GM12878 (cell line): Measurements from ENCODE around the gene FGF14. TPM values are rescaled to one million over a fixed set of nuclear protein-coding genes. Genes with fewer than 3 reads are reported as not detected.

Experiments used
- ATAC-seq: fragments of 200-7000 bp; cut with Tn5 transposase; 3 replicates; pipeline ENCODE4 v1.9.1; 2020; ENCODE audit warnings: mild to moderate bottlenecking, moderate library complexity
- BruUV-seq: library from RNA; stranded (reverse); fragments of 400-500 nt; replicated peaks from 2 replicates; lab custom pipeline; 2021; lab: Mats Ljungman, UMichigan
- CTCF ChIA-PET: fragments of 300-600 bp; sonication (Branson Sonifier 250); formaldehyde crosslinking; extraction: SDS; loops from one replicate; lab custom pipeline; 2021; ENCODE audit warnings: inconsistent platforms; lab: Yijun Ruan, JAX
- POLR2A ChIA-PET: fragments of 350-600 bp; formaldehyde crosslinking; extraction: SDS; loops from one replicate; lab custom pipeline; 2021; ENCODE audit warnings: inconsistent platforms; lab: Charles Lee
- RAD21 ChIA-PET: fragments of 300-600 bp; sonication (Branson Sonifier 250); formaldehyde crosslinking; loops from one replicate; lab custom pipeline; 2023; ENCODE audit warnings: antibody characterized with exemption; ENCODE audit not compliant: unreplicated experiment; lab: Charles Lee
- SMC1A ChIA-PET: fragments of 300-600 bp; sonication (Branson Sonifier 250); formaldehyde crosslinking; loops from one replicate; lab custom pipeline; 2023; ENCODE audit not compliant: unreplicated experiment, uncharacterized antibody; lab: Charles Lee
- DNase-seq: peaks from one replicate; pipeline ENCODE4 v3.0.0-alpha.2; 2011; ENCODE audit warnings: low read depth, low spot score
- FAIRE-seq: peaks from 3 replicates; lab custom pipeline; 2011; peaks lifted over from hg19 to GRCh38; lab: Jason Lieb, UNC
- H2AFZ ChIP-seq: 2 replicates; pipeline ENCODE4 v1.6.0; 2011; ENCODE audit warnings: low read depth, low read length, control low read depth; ENCODE audit not compliant: control insufficient read depth
- H3K27ac ChIP-seq: 2 replicates; pipeline ENCODE4 v1.5.1; 2011; ENCODE audit warnings: control low read depth; ENCODE audit not compliant: control insufficient read depth, insufficient read depth
- H3K27me3 ChIP-seq, 2 experiments: replicated peaks in 1 of 2; 2 replicates each; pipeline versions ENCODE4 v1.6.0 to v1.6.1; 2011; ENCODE audit warnings: low read length in 1 of 2; ENCODE audit not compliant: control insufficient read depth in 2 of 2, insufficient read depth in 2 of 2
- H3K36me3 ChIP-seq, 2 experiments: 2 replicates each; pipeline ENCODE4 v1.5.1; 2011; ENCODE audit warnings: low read length in 1 of 2; ENCODE audit not compliant: control insufficient read depth in 2 of 2, insufficient read depth in 2 of 2
- H3K4me1 ChIP-seq: 2 replicates; pipeline ENCODE4 v1.6.1; 2011; ENCODE audit warnings: mild to moderate bottlenecking, low read length, moderate library complexity, mixed read lengths; ENCODE audit not compliant: control insufficient read depth, insufficient read depth
- H3K4me2 ChIP-seq: 2 replicates; pipeline ENCODE4 v1.6.0; 2011; ENCODE audit warnings: control low read depth; ENCODE audit not compliant: control insufficient read depth, insufficient read depth
- H3K4me3 ChIP-seq: fragments of 200-600 bp; sonication (generic); 2 replicates; pipeline ENCODE4 v1.5.1; 2016
- H3K79me2 ChIP-seq: 2 replicates; pipeline ENCODE4 v1.6.0; 2011; ENCODE audit warnings: low read length; ENCODE audit not compliant: control insufficient read depth, insufficient read depth
- H3K9ac ChIP-seq: 2 replicates; pipeline ENCODE4 v1.8.0; 2011; ENCODE audit warnings: low read length, control low read depth, mixed read lengths; ENCODE audit not compliant: control insufficient read depth, insufficient read depth
- H3K9me3 ChIP-seq: replicated peaks from 3 replicates; pipeline ENCODE4 v1.5.1; 2011; ENCODE audit warnings: mild to moderate bottlenecking, low read length; ENCODE audit not compliant: control insufficient read depth, insufficient read depth
- H4K20me1 ChIP-seq: 2 replicates; pipeline ENCODE4 v1.6.0; 2011; ENCODE audit not compliant: control insufficient read depth, insufficient read depth
- EP300 ChIP-seq, 2 experiments: fragments of 150-350 bp in 1 of 2; IDR thresholded peaks; 2 replicates each; pipeline ENCODE4 v1.6.1; 2011 to 2012; ENCODE audit warnings: low read depth in 2 of 2, low read length in 2 of 2, borderline replicate concordance in 1 of 2, improper control_type of control experiment in 1 of 2, inconsistent platforms in 1 of 2; ENCODE audit not compliant: control insufficient read depth in 1 of 2
- IKZF2 ChIP-seq, 2 experiments: fragments of 450-650 bp; IDR thresholded peaks; 2 replicates each; pipeline ENCODE4 v1.6.1; 2017; ENCODE audit warnings: mild to moderate bottlenecking in 2 of 2, moderate library complexity in 2 of 2
- JUNB ChIP-seq: IDR thresholded peaks from 2 replicates; pipeline ENCODE4 v1.6.1; 2016; ENCODE audit warnings: antibody characterized with exemption, mild to moderate bottlenecking
- MTA3 ChIP-seq: IDR thresholded peaks from 2 replicates; pipeline ENCODE4 v1.6.1; 2012; ENCODE audit warnings: low read length, inconsistent platforms, borderline replicate concordance
- SMAD1 ChIP-seq: fragments of 450-650 bp; IDR thresholded peaks from 2 replicates; pipeline ENCODE4 v1.6.1; 2018; ENCODE audit warnings: mild to moderate bottlenecking, low read depth; ENCODE audit not compliant: partially characterized antibody
- SRF ChIP-seq, 2 experiments: IDR thresholded peaks; 2 replicates each; pipeline ENCODE4 v1.6.1; 2011; ENCODE audit warnings: low read depth in 2 of 2, low read length in 2 of 2, mild to moderate bottlenecking in 1 of 2, moderate library complexity in 1 of 2
- ZNF622 ChIP-seq: fragments of 450-650 bp; IDR thresholded peaks from 2 replicates; pipeline ENCODE4 v1.6.1; 2017; ENCODE audit warnings: mild to moderate bottlenecking, inconsistent platforms
- WGBS: methylation state at CpG from one replicate; pipeline ENCODE4 v1.1.6; 2016; ENCODE audit warnings: low lambda C conversion rate; ENCODE audit not compliant: insufficient replicate concordance, insufficient coverage; ENCODE audit errors: missing lambda C conversion rate; 5-methylcytosine and 5-hydroxymethylcytosine counted together
- in situ Hi-C: fragments of 300-500 bp; cut with MboI; formaldehyde crosslinking; loops from 9 replicates; pipeline ENCODE4 v1.14.3; 2018; ENCODE audit warnings: mixed read lengths
- intact Hi-C: fragments of 100-400 bp; cut with micrococcal nuclease; formaldehyde crosslinking; loops from one replicate; pipeline ENCODE4 v1.14.2; 2022; ENCODE audit not compliant: unreplicated experiment
- polyA plus RNA-seq, 11 experiments: library from polyadenylated mRNA; depleted of rRNA in 4 of 11; unstranded in 6 of 11; stranded (reverse) in 5 of 11; fragments of >200 nt; fragmentation: Nextera tagmentation in 4 of 11; fragmentation: Illumina TruSeq in 1 of 11; extraction: Ambion mirVana in 4 of 11; extraction: Trizol in 1 of 11; gene quantifications; 1 replicate in 1 of 11; 2 replicates in 10 of 11; pipeline versions ENCODE4 v1.2.1 to v1.2.3, GENCODE V29; 2011 to 2016; ENCODE audit warnings: inconsistent platforms in 2 of 11, missing spikeins in 2 of 11, low read depth in 1 of 11
- total RNA-seq, 4 experiments: library from RNA; depleted of rRNA in 3 of 4; stranded (reverse); fragments of >200 nt in 3 of 4; fragmentation: Illumina TruSeq in 1 of 4; extraction: Trizol in 1 of 4; gene quantifications; 2 replicates each; pipeline versions ENCODE4 v1.2.1 to v1.2.3, GENCODE V29; 2013 to 2021
- TF ChIP-seq, protein P1 (sequence below): fragments of 450-650 bp; IDR thresholded peaks from 2 replicates; pipeline ENCODE4 v1.6.1; 2017; ENCODE audit warnings: mild to moderate bottlenecking, low read depth, inconsistent platforms; ENCODE audit not compliant: poor library complexity, severe bottlenecking
- TF ChIP-seq, protein P2 (sequence below): IDR thresholded peaks from 2 replicates; pipeline ENCODE4 v1.6.1; 2011; ENCODE audit warnings: borderline replicate concordance, low read depth, mild to moderate bottlenecking, moderate library complexity, mixed read lengths, low read length; ENCODE audit not compliant: insufficient read depth; ENCODE audit errors: extremely low read length
- TF ChIP-seq, protein P3 (sequence below): fragments of 450-650 bp; IDR thresholded peaks from 2 replicates; pipeline ENCODE4 v1.6.1; 2016; ENCODE audit warnings: mild to moderate bottlenecking, moderate library complexity, borderline replicate concordance

The FGF14 gene
- total and polyA plus RNA-seq, 10 of the 15 experiments (the other 5 are each of a cell fraction or from before 2014, with no cell fraction given) = under 0.01 to 0.44 (median 0.04) TPM

DNA sequence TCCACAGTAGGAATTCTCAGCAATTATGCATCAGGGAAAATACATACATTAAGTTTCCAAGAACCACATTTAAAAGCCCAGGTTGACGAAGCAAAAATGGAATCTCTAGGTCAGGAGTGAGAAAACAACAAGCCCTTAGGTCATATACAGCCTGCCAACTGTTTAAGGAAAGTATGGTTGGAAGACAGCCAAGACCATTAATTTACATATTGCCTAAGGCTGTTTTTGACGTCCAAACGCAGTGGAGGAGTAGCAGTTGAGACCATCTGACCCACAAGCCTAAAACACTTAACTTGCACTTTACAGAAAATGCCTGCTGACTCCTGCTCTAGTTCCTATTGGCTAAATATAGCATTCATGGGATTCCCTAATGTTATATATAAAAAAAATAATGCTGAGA is 650.4 kb downstream of the FGF14 start:
- intact Hi-C loops = loop anchor here (10.0 kb wide), 1 partner anchor 497 kb away; no protein-coding TSS in a partner anchor
- Histone ChIP-seq H2AFZ (no peak overlapping the region), H3K27ac (no peak overlapping the region), H4K20me1 (no peaks in the 10 kb centered on the region), H3K9me3 (no peaks in the 10 kb centered on the region), H3K9ac (no peak overlapping the region), H3K79me2 (no peaks in the 10 kb centered on the region), H3K4me3 (no peak overlapping the region), H3K27me3 (no peaks in the 10 kb centered on the region), H3K36me3 (no peaks in the 10 kb centered on the region), H3K4me2 (no peak overlapping the region), H3K4me1 (no peaks in the 10 kb centered on the region)
- ChIA-PET CTCF (no interaction called here), SMC1A (interaction anchor here (1.4 kb wide), 1 partner anchor 125 kb away, joined by 3 read pairs; no protein-coding TSS in a partner anchor), RAD21 (interaction anchor here (1.0 kb wide), 1 partner anchor 9 kb away, joined by 3 read pairs; no protein-coding TSS in a partner anchor), POLR2A (no interaction called here)
- in situ Hi-C loops = loop anchor here (10.0 kb wide), 1 partner anchor 607 kb away; no protein-coding TSS in a partner anchor
- TF ChIP-seq SMAD1 = no peak
- no peak for TF ChIP-seq JUNB
- TF ChIP-seq, protein P1, sequence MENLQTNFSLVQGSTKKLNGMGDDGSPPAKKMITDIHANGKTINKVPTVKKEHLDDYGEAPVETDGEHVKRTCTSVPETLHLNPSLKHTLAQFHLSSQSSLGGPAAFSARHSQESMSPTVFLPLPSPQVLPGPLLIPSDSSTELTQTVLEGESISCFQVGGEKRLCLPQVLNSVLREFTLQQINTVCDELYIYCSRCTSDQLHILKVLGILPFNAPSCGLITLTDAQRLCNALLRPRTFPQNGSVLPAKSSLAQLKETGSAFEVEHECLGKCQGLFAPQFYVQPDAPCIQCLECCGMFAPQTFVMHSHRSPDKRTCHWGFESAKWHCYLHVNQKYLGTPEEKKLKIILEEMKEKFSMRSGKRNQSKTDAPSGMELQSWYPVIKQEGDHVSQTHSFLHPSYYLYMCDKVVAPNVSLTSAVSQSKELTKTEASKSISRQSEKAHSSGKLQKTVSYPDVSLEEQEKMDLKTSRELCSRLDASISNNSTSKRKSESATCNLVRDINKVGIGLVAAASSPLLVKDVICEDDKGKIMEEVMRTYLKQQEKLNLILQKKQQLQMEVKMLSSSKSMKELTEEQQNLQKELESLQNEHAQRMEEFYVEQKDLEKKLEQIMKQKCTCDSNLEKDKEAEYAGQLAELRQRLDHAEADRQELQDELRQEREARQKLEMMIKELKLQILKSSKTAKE = no peak
- TF ChIP-seq MTA3 = no peak
- TF ChIP-seq, protein P2, sequence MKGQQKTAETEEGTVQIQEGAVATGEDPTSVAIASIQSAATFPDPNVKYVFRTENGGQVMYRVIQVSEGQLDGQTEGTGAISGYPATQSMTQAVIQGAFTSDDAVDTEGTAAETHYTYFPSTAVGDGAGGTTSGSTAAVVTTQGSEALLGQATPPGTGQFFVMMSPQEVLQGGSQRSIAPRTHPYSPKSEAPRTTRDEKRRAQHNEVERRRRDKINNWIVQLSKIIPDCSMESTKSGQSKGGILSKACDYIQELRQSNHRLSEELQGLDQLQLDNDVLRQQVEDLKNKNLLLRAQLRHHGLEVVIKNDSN = no peak
- no peak for TF ChIP-seq ZNF622
- TF ChIP-seq SRF (IDR thresholded peaks at IDR 0.05; ENCODE audit: low read depth in 2 of 2, low read length in 2 of 2) = no peak
- no peak for TF ChIP-seq IKZF2 (IDR thresholded peaks at IDR 0.05)
- TF ChIP-seq, protein P3, sequence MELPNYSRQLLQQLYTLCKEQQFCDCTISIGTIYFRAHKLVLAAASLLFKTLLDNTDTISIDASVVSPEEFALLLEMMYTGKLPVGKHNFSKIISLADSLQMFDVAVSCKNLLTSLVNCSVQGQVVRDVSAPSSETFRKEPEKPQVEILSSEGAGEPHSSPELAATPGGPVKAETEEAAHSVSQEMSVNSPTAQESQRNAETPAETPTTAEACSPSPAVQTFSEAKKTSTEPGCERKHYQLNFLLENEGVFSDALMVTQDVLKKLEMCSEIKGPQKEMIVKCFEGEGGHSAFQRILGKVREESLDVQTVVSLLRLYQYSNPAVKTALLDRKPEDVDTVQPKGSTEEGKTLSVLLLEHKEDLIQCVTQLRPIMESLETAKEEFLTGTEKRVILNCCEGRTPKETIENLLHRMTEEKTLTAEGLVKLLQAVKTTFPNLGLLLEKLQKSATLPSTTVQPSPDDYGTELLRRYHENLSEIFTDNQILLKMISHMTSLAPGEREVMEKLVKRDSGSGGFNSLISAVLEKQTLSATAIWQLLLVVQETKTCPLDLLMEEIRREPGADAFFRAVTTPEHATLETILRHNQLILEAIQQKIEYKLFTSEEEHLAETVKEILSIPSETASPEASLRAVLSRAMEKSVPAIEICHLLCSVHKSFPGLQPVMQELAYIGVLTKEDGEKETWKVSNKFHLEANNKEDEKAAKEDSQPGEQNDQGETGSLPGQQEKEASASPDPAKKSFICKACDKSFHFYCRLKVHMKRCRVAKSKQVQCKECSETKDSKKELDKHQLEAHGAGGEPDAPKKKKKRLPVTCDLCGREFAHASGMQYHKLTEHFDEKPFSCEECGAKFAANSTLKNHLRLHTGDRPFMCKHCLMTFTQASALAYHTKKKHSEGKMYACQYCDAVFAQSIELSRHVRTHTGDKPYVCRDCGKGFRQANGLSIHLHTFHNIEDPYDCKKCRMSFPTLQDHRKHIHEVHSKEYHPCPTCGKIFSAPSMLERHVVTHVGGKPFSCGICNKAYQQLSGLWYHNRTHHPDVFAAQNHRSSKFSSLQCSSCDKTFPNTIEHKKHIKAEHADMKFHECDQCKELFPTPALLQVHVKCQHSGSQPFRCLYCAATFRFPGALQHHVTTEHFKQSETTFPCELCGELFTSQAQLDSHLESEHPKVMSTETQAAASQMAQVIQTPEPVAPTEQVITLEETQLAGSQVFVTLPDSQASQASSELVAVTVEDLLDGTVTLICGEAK = no peak
- TF ChIP-seq EP300 (IDR thresholded peaks at IDR 0.05; ENCODE audit: borderline replicate concordance in 1 of 2, control insufficient read depth in 1 of 2, low read depth in 2 of 2, low read length in 2 of 2) = no peak
- no peak for DNase-seq
- FAIRE-seq = no peak
- peak; percentile 72 for ATAC-seq
- BruUV-seq = no TSS peak
- WGBS = 0% methylated on average over 3 of the region's 3 CpGs
